ENCODE measurements around the gene TM9SF3.

DNA sequence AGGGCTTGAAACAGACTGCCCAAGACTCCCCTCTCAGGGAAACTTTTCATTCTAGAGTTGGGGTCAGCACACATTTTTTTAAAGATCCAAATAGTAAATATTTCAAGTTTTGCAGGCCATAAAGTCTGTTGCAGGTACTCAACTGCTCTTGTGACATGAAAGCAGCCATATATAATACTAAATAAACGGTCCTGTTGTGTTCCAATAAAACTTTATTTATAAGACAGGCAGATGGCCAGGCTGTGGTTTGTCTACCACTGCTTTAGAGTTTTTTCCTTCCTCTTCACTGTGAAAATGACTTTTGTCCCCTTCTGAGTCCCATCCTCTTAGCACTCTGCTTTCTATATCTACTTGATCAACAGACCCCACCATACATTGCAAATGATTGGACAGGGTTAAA, 40.5 kb upstream of the TM9SF3 start:
- no peak for TF ChIP-seq EZH2 (IDR thresholded peaks at IDR 0.05; ENCODE audit: borderline replicate concordance, low read length)
- TF ChIP-seq, protein P1, sequence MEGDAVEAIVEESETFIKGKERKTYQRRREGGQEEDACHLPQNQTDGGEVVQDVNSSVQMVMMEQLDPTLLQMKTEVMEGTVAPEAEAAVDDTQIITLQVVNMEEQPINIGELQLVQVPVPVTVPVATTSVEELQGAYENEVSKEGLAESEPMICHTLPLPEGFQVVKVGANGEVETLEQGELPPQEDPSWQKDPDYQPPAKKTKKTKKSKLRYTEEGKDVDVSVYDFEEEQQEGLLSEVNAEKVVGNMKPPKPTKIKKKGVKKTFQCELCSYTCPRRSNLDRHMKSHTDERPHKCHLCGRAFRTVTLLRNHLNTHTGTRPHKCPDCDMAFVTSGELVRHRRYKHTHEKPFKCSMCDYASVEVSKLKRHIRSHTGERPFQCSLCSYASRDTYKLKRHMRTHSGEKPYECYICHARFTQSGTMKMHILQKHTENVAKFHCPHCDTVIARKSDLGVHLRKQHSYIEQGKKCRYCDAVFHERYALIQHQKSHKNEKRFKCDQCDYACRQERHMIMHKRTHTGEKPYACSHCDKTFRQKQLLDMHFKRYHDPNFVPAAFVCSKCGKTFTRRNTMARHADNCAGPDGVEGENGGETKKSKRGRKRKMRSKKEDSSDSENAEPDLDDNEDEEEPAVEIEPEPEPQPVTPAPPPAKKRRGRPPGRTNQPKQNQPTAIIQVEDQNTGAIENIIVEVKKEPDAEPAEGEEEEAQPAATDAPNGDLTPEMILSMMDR (conservative IDR thresholded peaks at IDR 0.05 in 1 of 2, IDR thresholded peaks at IDR 0.05 in 1 of 2; ENCODE audit: extremely low read depth in 1 of 2, insufficient read depth in 1 of 2, low read depth in 1 of 2, low read length in 2 of 2): no peak

Data from mammary epithelial cell (primary cell).